Measurements from ENCODE around the gene SLC17A7. TPM values are rescaled to one million over a fixed set of nuclear protein-coding genes. Genes with fewer than 3 reads are reported as not detected.

Gene SLC17A7
- polyA plus RNA-seq, 1 donor from 2014 or later: not detected

DNA sequence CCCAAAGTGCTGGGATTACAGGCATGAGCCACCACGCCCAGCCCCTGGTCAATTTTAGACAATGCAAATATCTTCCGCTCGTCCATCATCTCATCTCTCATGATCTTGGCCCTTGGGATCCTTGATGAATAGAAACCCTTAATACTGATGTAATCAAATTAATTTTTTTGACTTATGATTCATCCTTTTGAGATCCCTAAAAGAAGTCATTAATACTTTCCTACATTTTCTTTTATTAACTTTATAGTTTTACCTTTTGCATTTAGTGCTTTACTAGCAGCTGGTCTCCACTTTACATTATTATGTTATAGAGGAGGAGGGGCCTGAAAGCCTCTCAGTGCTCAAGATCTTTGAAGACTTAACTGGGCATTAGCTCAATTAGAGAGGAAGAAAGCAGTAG is 60.9 kb downstream of the SLC17A7 start:
- no peak overlapping the region for H3K4me3 Mint-ChIP-seq
- peaks cover 0 to 9% (median 0%) of the 10 kb centered on the region in 3 donors for H3K4me1 Mint-ChIP-seq
- H3K36me3 Mint-ChIP-seq: peaks cover 2% of the 10 kb centered on the region
- H3K27me3 Mint-ChIP-seq: peaks cover 2% of the 10 kb centered on the region
- no peak overlapping the region for H3K27ac Mint-ChIP-seq
- H3K9me3 Mint-ChIP-seq: peaks cover 2 to 11% (median 10%) of the 10 kb centered on the region in 3 donors

Other genes with a start within 250 kb of the SLC17A7 start
- gene SLC6A16, start 116.3 kb downstream of the SLC17A7 start, polyA plus RNA-seq: 11.6 TPM
- gene CD37, start 106.1 kb downstream of the SLC17A7 start, polyA plus RNA-seq: 754 TPM
- gene TEAD2, start 79.1 kb downstream of the SLC17A7 start, polyA plus RNA-seq: 6.3 TPM
- gene DKKL1, start 77.7 kb downstream of the SLC17A7 start, polyA plus RNA-seq: 1.1 TPM
- gene KASH5, start 53.3 kb downstream of the SLC17A7 start, polyA plus RNA-seq: not detected
- not detected for gene PTH2, start 18.1 kb downstream of the SLC17A7 start, polyA plus RNA-seq
- gene GFY, start 16.1 kb downstream of the SLC17A7 start, polyA plus RNA-seq: not detected
- gene PIH1D1, start 10.3 kb upstream of the SLC17A7 start, polyA plus RNA-seq: 98.8 TPM
- gene ALDH16A1, start 11.7 kb upstream of the SLC17A7 start, polyA plus RNA-seq: 67.5 TPM
- 24.3 TPM for gene FLT3LG, start 32.7 kb upstream of the SLC17A7 start, polyA plus RNA-seq
- 3,792 TPM for gene RPL13A, start 46.1 kb upstream of the SLC17A7 start, polyA plus RNA-seq
- gene RPS11, start 54.9 kb upstream of the SLC17A7 start, polyA plus RNA-seq: 3,702 TPM
- 60.8 TPM for gene FCGRT, start 71.1 kb upstream of the SLC17A7 start, polyA plus RNA-seq
- gene RCN3, start 86.5 kb upstream of the SLC17A7 start, polyA plus RNA-seq: 3.1 TPM
- 144 TPM for gene NOSIP, start 139.0 kb upstream of the SLC17A7 start, polyA plus RNA-seq
- gene PRRG2, start 139.8 kb upstream of the SLC17A7 start, polyA plus RNA-seq: 0.26 TPM
- 0.70 TPM for gene PRR12, start 149.7 kb upstream of the SLC17A7 start, polyA plus RNA-seq
- gene RRAS, start 198.6 kb upstream of the SLC17A7 start, polyA plus RNA-seq: 18.4 TPM
- 3.4 TPM for gene SCAF1, start 200.7 kb upstream of the SLC17A7 start, polyA plus RNA-seq
- 66.0 TPM for gene IRF3, start 224.3 kb upstream of the SLC17A7 start, polyA plus RNA-seq
- gene BCL2L12, start 224.4 kb upstream of the SLC17A7 start, polyA plus RNA-seq: 16.8 TPM
- gene PRMT1, start 235.7 kb upstream of the SLC17A7 start, polyA plus RNA-seq: 187 TPM
- gene ADM5, start 248.1 kb upstream of the SLC17A7 start, polyA plus RNA-seq: 0.65 TPM
- not detected for gene CPT1C, start 249.6 kb upstream of the SLC17A7 start, polyA plus RNA-seq